T-helper 9 cell (primary cell): Measurements from ENCODE around the gene SLC5A11.

ENCODE experiments used
- DNase-seq: peaks from one replicate; pipeline ENCODE4 v3.0.0-alpha.2; 2020

SLC5A11 gene

GRCh38 chr16:24918641-24919040 lies 72.9 kb downstream of the SLC5A11 start:
- DNase-seq = no peak

GRCh38 chr16:24919536-24919935 lies 73.8 kb downstream of the SLC5A11 start:
- DNase-seq = no peak

GRCh38 chr16:24920568-24920967 lies 74.8 kb downstream of the SLC5A11 start:
- no peak for DNase-seq

- DNase-seq = no peak
These were observed 75.5 kb downstream of the SLC5A11 start for GRCh38 chr16:24921229-24921628.

- DNase-seq = no peak
These were observed 79.4 kb downstream of the SLC5A11 start for GRCh38 chr16:24925163-24925562.

GRCh38 chr16:24929409-24929808 lies 83.6 kb downstream of the SLC5A11 start:
- no peak for DNase-seq

- DNase-seq = no peak
These were observed 84.7 kb downstream of the SLC5A11 start for GRCh38 chr16:24930440-24930839.

GRCh38 chr16:24931091-24931490 lies 85.3 kb downstream of the SLC5A11 start:
- DNase-seq = no peak

- DNase-seq = no peak
These were observed 89.6 kb downstream of the SLC5A11 start for GRCh38 chr16:24935336-24935735.

GRCh38 chr16:24936151-24936550 lies 90.4 kb downstream of the SLC5A11 start:
- DNase-seq = no peak

GRCh38 chr16:24939224-24939623 lies 93.5 kb downstream of the SLC5A11 start:
- no peak for DNase-seq

GRCh38 chr16:24939738-24940137 lies 94.0 kb downstream of the SLC5A11 start:
- no peak for DNase-seq

- no peak for DNase-seq
These were observed 97.7 kb downstream of the SLC5A11 start for GRCh38 chr16:24943471-24943870.

- DNase-seq = no peak
These were observed 98.4 kb downstream of the SLC5A11 start for GRCh38 chr16:24944206-24944605.

- DNase-seq = no peak
These were observed 100.4 kb downstream of the SLC5A11 start for GRCh38 chr16:24946155-24946554.

- no peak for DNase-seq
These were observed 104.5 kb downstream of the SLC5A11 start for GRCh38 chr16:24950275-24950674.

- DNase-seq = no peak
These were observed 107.5 kb downstream of the SLC5A11 start for GRCh38 chr16:24953306-24953705.

GRCh38 chr16:24953721-24954120 lies 108.0 kb downstream of the SLC5A11 start:
- no peak for DNase-seq

GRCh38 chr16:24954137-24954536 lies 108.4 kb downstream of the SLC5A11 start:
- no peak for DNase-seq

GRCh38 chr16:24955975-24956731 lies 110.4 kb downstream of the SLC5A11 start:
- no peak for DNase-seq

GRCh38 chr16:24957887-24958286 lies 112.1 kb downstream of the SLC5A11 start:
- DNase-seq = no peak
